GM12892 (cell line): Measurements from ENCODE around the gene RNF225.

Experiments used
- POLR2A ChIP-seq: IDR thresholded peaks from 2 replicates; pipeline ENCODE4 v1.6.1; 2011; ENCODE audit warnings: low read depth, low read length, control low read depth
- POLR2AphosphoS5 ChIP-seq: IDR thresholded peaks from 2 replicates; pipeline ENCODE4 v1.6.1; 2011; ENCODE audit warnings: low read depth, low read length, control low read depth
- TAF1 ChIP-seq: IDR thresholded peaks from 2 replicates; pipeline ENCODE4 v1.6.1; 2011; ENCODE audit warnings: low read depth, mild to moderate bottlenecking, control low read depth, low read length, borderline replicate concordance

- TF ChIP-seq POLR2AphosphoS5: no peak
- no peak for TF ChIP-seq POLR2A
- TF ChIP-seq TAF1: no peak
These were observed 44.4 kb downstream of the RNF225 start, which contains the start of gene ZNF132 for GRCh38 chr19:58439576-58440554.
